PFSK-1 (cell line): Measurements from ENCODE around the gene POU2F1.

Experiments used
- FOXP2 ChIP-seq: optimal IDR thresholded peaks from 2 replicates; pipeline ENCODE3; 2011; ENCODE audit warnings: borderline replicate concordance, control low read depth, inconsistent platforms; ENCODE audit not compliant: insufficient read depth; ENCODE audit errors: extremely low read length, extremely low read depth
- POLR2AphosphoS5 ChIP-seq: IDR thresholded peaks from 2 replicates; pipeline ENCODE4 v1.6.1; 2012; ENCODE audit warnings: low read depth, mild to moderate bottlenecking, control low read depth, low read length, moderate library complexity
- REST ChIP-seq, 2 experiments: IDR thresholded peaks; 2 replicates each; pipeline versions ENCODE4 v1.6.1 to v1.8.0; 2011 to 2012; ENCODE audit warnings: low read depth in 2 of 2, low read length in 2 of 2, control low read depth in 1 of 2, inconsistent platforms in 1 of 2, mild to moderate bottlenecking in 1 of 2, moderate library complexity in 1 of 2; ENCODE audit not compliant: insufficient read depth in 1 of 2
- SIN3A ChIP-seq: IDR thresholded peaks from 2 replicates; pipeline ENCODE4 v1.6.1; 2012; ENCODE audit warnings: mild to moderate bottlenecking, low read length, moderate library complexity, borderline replicate concordance; ENCODE audit not compliant: insufficient read depth
- TAF1 ChIP-seq: IDR thresholded peaks from 2 replicates; pipeline ENCODE4 v1.6.1; 2012; ENCODE audit warnings: low read length, control low read depth, borderline replicate concordance; ENCODE audit not compliant: insufficient read depth

The POU2F1 gene

GRCh38 chr1:167328816-167329483, 108.3 kb downstream of the POU2F1 start:
- no peak for TF ChIP-seq TAF1
- no peak for TF ChIP-seq POLR2AphosphoS5
- TF ChIP-seq FOXP2, result no peak
- no peak for TF ChIP-seq SIN3A
- no peak for TF ChIP-seq REST (IDR thresholded peaks at IDR 0.05; ENCODE audit: insufficient read depth in 1 of 2, low read depth in 2 of 2, low read length in 2 of 2)

GRCh38 chr1:167330601-167331293, 110.1 kb downstream of the POU2F1 start:
- TF ChIP-seq POLR2AphosphoS5 (no peak), SIN3A (no peak)

GRCh38 chr1:167331650-167332049, 111.0 kb downstream of the POU2F1 start:
- TF ChIP-seq POLR2AphosphoS5 (no peak), TAF1 (no peak), FOXP2 (no peak), SIN3A (no peak), REST (IDR thresholded peaks at IDR 0.05; ENCODE audit: insufficient read depth in 1 of 2, low read depth in 2 of 2, low read length in 2 of 2) (no peak)

GRCh38 chr1:167332503-167332902, 111.8 kb downstream of the POU2F1 start:
- TF ChIP-seq SIN3A, result no peak
- TF ChIP-seq REST (IDR thresholded peaks at IDR 0.05; ENCODE audit: insufficient read depth in 1 of 2, low read depth in 2 of 2, low read length in 2 of 2), result no peak
- TF ChIP-seq TAF1, result no peak
- no peak for TF ChIP-seq FOXP2

- no peak for TF ChIP-seq SIN3A
- TF ChIP-seq REST (IDR thresholded peaks at IDR 0.05; ENCODE audit: insufficient read depth in 1 of 2, low read depth in 2 of 2, low read length in 2 of 2), result no peak
- no peak for TF ChIP-seq POLR2AphosphoS5
- no peak for TF ChIP-seq FOXP2
- no peak for TF ChIP-seq TAF1
Observed at GRCh38 chr1:167333124-167333523, 112.4 kb downstream of the POU2F1 start.
